Mammary epithelial cell (primary cell): ENCODE results near the gene JADE2.

Source experiments
- CTCF ChIP-seq, 2 donors: IDR thresholded peaks in 1 of 2; conservative IDR thresholded peaks in 1 of 2; 2 replicates each; pipeline ENCODE4 v1.5.1; 2011 to 2012; ENCODE audit warnings: inconsistent platforms in 2 of 2, low read length in 2 of 2, mild to moderate bottlenecking in 2 of 2, control low read depth in 1 of 2, low read depth in 1 of 2; ENCODE audit not compliant: insufficient read depth in 1 of 2; ENCODE audit errors: extremely low read depth in 1 of 2
- EZH2 ChIP-seq: IDR thresholded peaks from 2 replicates; pipeline ENCODE4 v1.6.1; 2012; ENCODE audit warnings: low read length, inconsistent platforms, borderline replicate concordance

DNA sequence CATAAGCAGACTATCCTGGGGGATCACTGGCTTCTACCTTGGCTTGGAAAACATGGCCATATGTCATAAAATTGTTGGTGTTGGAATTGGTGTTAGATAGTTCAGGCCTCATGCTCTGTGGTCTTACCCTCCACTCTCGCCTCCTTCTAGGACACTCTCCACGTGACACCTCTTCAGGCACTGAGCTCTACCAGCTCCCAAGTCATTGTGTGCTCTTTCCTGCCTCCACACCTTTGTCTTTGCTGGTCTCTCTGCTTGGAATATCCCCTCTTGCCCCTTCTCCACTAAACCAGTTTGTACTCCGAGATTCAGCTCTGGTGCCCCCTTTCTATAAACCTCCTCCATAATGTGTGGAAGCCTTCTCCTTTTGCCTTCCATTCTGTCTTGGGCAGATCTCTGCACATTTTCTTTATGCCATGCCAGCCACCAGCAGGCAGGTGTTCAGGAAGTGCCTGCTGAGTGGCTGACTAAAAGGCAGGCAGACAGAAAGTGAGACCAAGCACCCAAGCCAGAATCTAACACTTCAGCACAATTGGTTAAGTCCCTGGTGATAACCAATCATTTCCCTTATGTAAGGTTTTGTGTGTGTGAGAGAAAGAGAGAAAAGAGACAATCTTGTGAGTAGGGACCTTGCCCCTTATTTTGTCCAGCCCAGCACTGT is 69.5 kb downstream of the JADE2 start:
- TF ChIP-seq CTCF (conservative IDR thresholded peaks at IDR 0.05 in 1 of 2, IDR thresholded peaks at IDR 0.05 in 1 of 2; ENCODE audit: extremely low read depth in 1 of 2, insufficient read depth in 1 of 2, low read depth in 1 of 2, low read length in 2 of 2) (no peak), EZH2 (no peak)
